HEK293 (cell line): Measurements from ENCODE around the gene CREBL2.

Experiments used
- CTCF ChIP-seq: fragments of 450-650 bp; formaldehyde crosslinking; IDR thresholded peaks from 2 replicates; pipeline ENCODE4 v1.5.1; 2016; ENCODE audit warnings: missing biosample characterization, missing genetic modification characterization
- MZF1 ChIP-seq: fragments of 450-650 bp; formaldehyde crosslinking; IDR thresholded peaks from 2 replicates; pipeline ENCODE4 v1.5.1; 2017; ENCODE audit warnings: missing biosample characterization, missing genetic modification characterization, borderline replicate concordance
- PBX3 ChIP-seq: sonication (generic); formaldehyde crosslinking; IDR thresholded peaks from 2 replicates; pipeline ENCODE4 v1.8.1; 2022; ENCODE audit warnings: mild to moderate bottlenecking, moderate library complexity, missing genetic modification reagents
- REST ChIP-seq: fragments of 450-650 bp; formaldehyde crosslinking; IDR thresholded peaks from 2 replicates; pipeline ENCODE4 v1.5.1; 2016; ENCODE audit warnings: missing biosample characterization, missing genetic modification characterization
- YY1 ChIP-seq: fragments of 450-650 bp; formaldehyde crosslinking; IDR thresholded peaks from 2 replicates; pipeline ENCODE4 v1.5.1; 2018; ENCODE audit warnings: missing biosample characterization, missing genetic modification characterization
- ZBTB10 ChIP-seq: fragments of 450-650 bp; formaldehyde crosslinking; IDR thresholded peaks from 2 replicates; pipeline ENCODE4 v1.5.1; 2016; ENCODE audit warnings: missing biosample characterization, missing genetic modification characterization
- ZBTB49 ChIP-seq: fragments of 450-650 bp; formaldehyde crosslinking; IDR thresholded peaks from 2 replicates; pipeline ENCODE4 v1.5.1; 2016; ENCODE audit warnings: missing biosample characterization, missing genetic modification characterization, low read depth
- ZBTB6 ChIP-seq: fragments of 450-650 bp; formaldehyde crosslinking; IDR thresholded peaks from 2 replicates; pipeline ENCODE4 v1.5.1; 2017; ENCODE audit warnings: missing biosample characterization, missing genetic modification characterization
- ZFHX2 ChIP-seq: fragments of 450-650 bp; formaldehyde crosslinking; conservative IDR thresholded peaks from 2 replicates; pipeline ENCODE4 v1.5.1; 2016; ENCODE audit warnings: missing biosample characterization, missing genetic modification characterization
- ZNF174 ChIP-seq: fragments of 450-650 bp; formaldehyde crosslinking; IDR thresholded peaks from 2 replicates; pipeline ENCODE4 v1.5.0; 2017; ENCODE audit warnings: missing biosample characterization, mild to moderate bottlenecking, missing genetic modification characterization
- ZNF274 ChIP-seq, 2 experiments: fragments of 200-500 bp in 1 of 2; fragments of 450-650 bp in 1 of 2; sonication (Bioruptor generic) in 1 of 2; formaldehyde crosslinking in 1 of 2; IDR thresholded peaks; 2 replicates each; pipeline versions ENCODE4 v1.5.1 to v1.6.1; 2014 to 2016; ENCODE audit warnings: borderline replicate concordance in 1 of 2, inconsistent platforms in 1 of 2, low read length in 1 of 2, missing biosample characterization in 1 of 2, missing genetic modification characterization in 1 of 2

GRCh38 chr12:12613344-12613743, 1.7 kb downstream of the CREBL2 start:
- TF ChIP-seq ZFHX2, result no peak
- TF ChIP-seq CTCF (tag by site-specific recombination), result no peak
- TF ChIP-seq YY1, result no peak
- TF ChIP-seq REST (tag by site-specific recombination), result no peak
- TF ChIP-seq MZF1 (tag by site-specific recombination), result no peak
- no peak for TF ChIP-seq ZBTB6 (tag by site-specific recombination)
- no peak for TF ChIP-seq ZNF174
- no peak for TF ChIP-seq ZBTB49 (tag by site-specific recombination)
- no peak for TF ChIP-seq PBX3
- no peak for TF ChIP-seq ZBTB10 (tag by site-specific recombination)
- TF ChIP-seq ZNF274 (IDR thresholded peaks at IDR 0.05; ENCODE audit: low read length), result no peak
- no peak for TF ChIP-seq ZNF274 (tag by site-specific recombination; IDR thresholded peaks at IDR 0.05; ENCODE audit: borderline replicate concordance)
